ENCODE results near the gene ASTN2.

ASTN2 gene

GRCh38 chr9:116643691-116644090, 771.2 kb downstream of the ASTN2 start:
- no peak for DNase-seq

DNA sequence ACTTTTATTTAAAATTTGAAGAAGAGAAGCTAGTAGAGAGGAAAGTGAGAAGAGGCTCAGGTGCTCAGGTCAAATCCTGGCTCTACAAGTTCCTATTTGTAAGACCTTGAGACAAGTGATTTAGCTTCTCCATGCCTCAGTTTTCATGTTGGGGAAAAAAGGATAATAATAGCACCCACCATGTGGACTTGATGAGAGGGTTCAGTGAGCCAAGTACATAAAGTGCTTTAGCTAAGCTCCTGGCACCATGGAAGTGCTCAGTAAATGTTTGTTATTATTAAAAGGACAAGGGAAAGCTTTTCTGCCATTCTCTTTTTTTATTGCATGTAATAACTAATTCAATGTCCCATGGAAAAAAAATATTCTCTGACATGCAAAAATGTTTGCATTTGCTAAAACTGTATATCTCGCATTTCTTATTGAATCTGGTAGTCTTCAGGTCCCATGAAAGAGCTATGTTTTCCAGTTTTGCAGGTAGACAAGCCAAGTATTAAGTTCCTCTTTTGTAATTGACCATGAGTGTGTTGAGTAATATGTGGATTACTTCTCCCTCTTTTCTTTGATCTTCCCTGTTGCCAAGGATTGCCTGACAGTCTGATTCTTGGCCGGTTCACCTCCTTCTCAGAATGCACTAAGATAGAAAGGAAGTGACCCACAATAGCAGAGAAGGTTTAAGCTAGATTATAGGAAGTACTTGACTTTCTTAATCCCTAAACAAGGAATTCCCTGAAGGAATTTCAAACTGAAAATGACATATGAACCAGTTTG, 773.4 kb downstream of the ASTN2 start:
- DNase-seq = no peak

DNA sequence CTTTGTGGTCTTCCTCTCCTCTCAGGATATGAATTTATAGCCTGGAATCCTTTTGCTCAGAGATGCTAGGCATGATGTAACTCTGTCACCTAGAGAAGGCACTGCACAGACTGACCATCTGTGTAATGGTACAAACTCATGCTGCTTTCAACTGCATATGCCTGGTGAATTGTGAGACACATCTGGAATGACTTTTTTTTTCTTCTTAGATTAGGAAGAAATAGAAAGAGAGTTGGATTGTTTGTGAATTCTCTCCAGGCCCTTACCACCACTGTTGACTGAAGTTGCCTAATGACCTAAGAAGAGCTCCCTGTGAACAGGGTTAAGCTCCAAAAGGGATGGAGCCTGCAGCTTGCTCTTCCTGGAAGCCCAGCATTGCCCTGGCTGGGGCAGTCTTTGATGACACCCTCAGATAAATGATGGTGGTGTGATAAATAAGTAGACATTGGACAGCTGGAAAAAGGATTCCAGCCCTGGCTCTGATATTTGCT, 775.6 kb downstream of the ASTN2 start:
- DNase-seq = no peak

DNA sequence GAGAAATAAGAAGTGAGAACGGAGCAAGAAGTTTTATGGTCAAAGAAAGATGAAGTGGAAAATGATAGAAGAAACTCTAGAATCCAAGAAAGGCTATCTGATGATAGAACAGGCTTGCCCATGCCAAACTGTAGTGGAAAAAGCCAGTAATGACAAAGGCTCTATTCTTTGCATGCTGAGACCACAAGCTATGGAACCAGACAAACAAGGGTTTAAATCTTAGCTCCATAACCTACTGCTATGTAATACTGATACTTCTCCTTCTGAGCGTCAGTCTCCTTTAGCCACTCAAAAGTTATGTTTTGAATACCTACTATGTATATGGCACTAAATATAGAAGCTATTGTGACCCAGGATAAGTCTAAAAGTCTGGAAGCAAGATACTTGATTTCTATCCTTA, 778.9 kb downstream of the ASTN2 start:
- DNase-seq = no peak

DNA sequence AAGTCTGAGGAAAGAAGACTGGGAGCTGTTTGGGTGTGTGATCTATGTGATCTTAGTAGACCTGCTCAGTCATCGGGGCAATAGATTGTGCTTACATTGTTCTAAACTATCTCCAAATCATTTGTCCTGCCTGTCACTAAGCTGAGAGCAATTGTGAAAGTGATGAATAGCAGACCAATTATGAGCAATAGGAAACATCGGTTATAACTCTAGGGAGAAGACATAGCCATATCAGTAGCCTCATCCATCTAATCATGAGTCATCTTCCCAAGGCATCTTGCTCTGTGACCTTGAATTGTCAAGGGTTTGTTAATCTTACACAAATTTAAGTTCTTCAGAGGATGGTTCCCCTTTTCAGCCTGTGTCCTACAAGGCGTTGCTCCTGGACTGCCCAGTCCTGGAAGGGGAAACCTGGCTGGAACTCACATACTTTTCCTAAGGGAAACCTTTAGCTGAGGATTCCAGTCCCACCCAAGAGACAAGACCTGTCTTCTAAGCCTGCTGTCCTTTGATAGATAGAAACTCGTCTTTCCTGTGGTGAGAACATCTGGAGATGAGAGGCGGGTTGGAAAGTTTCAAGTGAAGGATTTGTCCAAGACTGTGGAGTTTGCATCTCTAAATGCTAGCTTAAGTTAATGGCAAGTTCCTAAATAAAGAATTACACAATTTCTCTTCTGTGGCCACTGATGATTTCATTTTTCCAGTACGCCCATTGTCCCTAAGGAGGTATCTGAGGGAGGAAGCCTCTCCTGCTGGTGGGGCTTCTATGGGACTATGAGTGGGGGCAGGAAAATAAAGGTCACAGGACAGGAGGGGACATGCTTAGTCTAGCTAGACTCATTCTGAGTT, 781.6 kb downstream of the ASTN2 start:
- DNase-seq = no peak

DNA sequence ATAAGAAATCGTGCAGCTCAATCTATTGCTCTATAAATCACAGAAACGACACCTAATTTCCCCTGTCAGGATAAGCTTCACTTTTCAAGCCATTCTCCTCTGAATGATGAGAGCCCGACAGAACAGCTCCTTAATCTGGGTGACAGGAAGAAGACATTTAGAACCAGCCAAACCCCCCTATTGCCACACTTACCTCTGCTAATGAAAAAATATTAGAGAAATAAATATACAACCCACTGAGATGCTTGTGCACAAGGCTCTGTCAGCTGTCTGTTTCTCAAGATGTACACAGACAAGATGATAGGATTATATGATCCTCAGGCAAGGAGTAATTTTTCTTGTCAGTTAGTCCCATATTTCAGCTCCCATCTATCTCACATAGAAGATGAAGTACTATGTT, 785.2 kb downstream of the ASTN2 start:
- no peak for DNase-seq

GRCh38 chr9:116628716-116629115, 786.1 kb downstream of the ASTN2 start:
- DNase-seq = no peak

- no peak for DNase-seq
Measured at GRCh38 chr9:116627433-116627832, 787.4 kb downstream of the ASTN2 start.

DNA sequence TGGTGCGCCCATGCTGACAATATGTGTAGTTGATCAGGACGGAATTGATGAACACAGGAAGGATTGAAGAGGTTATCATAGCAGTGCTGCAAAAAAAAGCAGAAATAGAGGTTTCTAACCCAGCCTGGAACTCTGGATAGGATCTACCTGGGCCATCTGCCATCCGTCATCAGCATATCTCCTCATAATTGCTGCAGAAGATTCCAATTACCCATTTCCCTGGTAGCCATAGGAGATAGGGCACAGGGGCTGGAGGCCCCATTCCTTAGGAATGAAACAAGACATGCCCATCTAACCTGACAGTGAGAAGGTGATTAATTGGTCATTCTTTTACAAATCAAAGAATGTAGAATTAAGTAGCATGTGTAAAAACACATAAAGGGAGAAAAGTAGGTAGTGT, 788.1 kb downstream of the ASTN2 start:
- DNase-seq = no peak

DNA sequence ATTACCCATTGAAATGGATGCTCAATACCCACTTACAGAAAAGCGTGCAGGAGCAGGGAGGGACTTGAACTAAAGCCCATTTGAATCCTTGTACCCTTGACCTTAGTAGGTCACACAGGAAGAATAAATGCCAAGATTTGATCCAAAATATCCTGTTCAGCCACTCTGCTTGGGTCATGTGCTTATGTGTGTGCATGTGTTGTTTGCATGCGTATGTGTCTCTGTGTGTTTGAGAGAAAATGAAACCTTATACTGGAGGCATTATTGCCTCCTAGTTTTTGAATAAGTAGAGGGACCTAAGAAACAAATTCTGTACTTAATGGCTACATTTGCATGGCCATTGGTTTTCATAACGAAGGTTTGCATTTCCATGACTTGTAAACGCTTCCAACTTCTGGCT, 791.1 kb downstream of the ASTN2 start:
- DNase-seq = no peak

- DNase-seq = no peak
Measured at GRCh38 chr9:116617389-116617788, 797.5 kb downstream of the ASTN2 start.

GRCh38 chr9:116616304-116616914, 798.4 kb downstream of the ASTN2 start:
- DNase-seq = no peak

- DNase-seq = no peak
Measured at GRCh38 chr9:116608064-116608463, 806.8 kb downstream of the ASTN2 start.

DNA sequence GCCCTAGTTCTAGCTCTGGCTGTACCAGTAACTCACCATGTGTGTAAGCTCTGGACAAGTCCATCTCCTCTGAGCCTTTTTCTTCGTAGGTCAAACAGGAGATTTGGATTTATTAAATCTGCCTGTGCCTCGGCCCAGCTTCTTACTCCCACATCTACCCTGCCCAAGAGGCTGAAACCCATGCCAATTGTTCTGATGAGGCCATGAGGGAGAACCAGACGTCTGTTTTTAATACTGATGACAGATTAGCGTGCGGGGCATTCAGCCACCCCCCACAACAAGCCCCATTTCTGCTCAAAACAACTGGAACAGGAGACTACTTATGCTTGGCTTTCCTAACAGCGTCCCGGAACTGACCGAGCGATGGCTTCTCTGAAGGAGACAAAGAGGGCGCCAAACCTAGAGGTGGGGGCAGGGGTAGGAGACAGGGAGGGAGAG, 808.9 kb downstream of the ASTN2 start:
- DNase-seq = no peak

GRCh38 chr9:116605060-116605459, 809.8 kb downstream of the ASTN2 start:
- no peak for DNase-seq

- no peak for DNase-seq
Measured at GRCh38 chr9:116604251-116604650, 810.6 kb downstream of the ASTN2 start.

GRCh38 chr9:116599342-116599884, 815.4 kb downstream of the ASTN2 start:
- DNase-seq = no peak

DNA sequence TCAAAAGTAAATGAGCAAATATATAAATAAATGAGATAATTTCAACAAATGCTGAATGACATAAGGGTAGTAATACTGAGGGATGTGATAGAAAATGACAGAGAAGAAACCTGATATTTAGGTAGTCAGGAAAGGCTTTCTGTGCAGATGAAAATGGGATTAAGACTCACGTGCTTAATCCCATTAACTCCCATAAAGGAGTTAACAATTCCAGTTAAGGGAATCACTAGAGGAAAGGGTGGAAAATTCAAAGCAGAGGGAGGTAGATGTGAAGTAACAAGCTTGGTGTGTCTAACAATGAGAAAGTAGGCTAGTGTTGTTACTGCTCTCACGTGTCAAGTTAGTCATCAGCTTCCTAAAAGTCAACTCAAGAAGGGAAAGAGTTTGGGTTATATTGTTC, 818.2 kb downstream of the ASTN2 start:
- DNase-seq = no peak

DNA sequence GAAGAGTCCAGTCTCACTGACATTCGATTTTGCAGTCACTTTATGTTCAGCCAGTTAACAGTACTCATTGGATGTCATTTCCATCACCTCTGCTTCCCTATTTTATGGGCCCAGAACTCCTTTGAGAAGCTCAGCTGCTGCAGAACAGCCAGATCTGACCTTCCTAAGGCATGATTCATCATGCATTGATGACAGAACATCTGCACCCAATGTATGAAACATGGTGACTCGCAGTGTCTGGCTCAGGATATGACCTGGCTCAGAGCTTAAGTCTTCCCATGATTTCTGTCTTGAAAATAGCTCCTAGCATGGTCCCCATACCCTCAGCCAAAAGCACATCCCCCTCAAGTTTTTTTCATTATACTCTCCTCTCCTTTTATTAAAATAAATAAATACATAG, 820.3 kb downstream of the ASTN2 start:
- no peak for DNase-seq

DNA sequence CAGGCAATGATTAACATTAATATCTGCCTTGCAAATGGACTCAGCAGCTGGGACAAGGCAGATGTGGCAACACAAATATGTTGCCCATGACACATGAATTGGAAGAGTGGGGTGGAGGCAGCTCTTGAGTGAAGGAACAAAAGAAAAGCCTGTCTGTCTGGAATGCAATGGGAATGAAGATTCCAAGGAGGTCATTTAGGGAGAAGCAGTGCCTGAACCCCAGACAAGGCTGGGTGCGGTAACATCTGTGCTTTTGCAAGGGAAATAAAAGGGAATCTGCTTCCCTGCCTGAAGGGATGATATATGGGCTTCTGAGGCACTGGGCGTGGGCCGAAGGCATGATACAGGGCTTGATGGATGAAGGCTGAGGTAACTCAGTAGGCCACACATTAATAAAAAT, 821.9 kb downstream of the ASTN2 start:
- no peak for DNase-seq

DNA sequence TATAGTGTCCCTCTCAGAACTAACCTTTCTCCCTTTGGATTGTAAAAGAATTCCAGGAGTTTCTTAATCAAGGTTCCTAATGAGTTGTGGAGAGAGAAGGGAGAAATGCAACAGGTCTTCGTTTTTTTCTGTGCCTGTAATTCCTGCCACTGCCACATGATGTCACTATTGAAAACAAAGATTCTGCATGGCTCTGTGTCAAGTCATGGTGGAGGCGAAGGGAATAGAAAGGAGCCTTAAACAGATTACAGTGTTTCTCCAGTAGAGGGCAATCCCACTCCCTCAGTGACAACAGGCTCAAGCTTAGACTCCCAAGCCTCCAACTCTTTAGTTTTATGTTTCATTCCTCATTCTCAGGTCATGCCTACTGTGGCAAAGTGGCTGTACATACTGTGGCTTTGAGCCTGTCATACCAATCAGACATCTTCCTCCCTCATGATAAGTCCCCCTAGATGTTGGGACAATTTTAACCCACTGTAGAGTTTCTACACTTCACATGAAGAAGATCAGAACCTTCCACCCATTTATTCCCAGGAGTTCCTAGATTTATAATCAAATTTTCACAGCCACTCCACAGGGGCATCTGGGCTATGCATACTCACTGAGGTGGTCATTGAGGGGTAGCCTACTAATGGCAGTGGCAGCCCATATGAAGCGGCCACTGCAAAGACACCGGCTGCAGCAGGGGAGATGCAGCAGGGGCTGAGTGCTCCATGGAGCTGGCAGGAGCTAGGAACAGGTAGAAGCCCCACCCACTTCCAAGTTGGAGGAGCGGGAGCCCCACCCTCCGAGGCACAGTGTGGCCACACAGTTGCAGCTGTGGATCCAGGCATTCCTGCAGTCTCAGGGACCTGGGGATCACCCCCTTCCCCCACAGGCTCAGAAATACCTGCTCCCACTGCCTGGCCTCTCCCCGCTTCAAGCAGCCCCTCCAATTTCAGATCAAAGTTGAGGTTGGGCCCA, 825.2 kb downstream of the ASTN2 start:
- DNase-seq = no peak

DNA sequence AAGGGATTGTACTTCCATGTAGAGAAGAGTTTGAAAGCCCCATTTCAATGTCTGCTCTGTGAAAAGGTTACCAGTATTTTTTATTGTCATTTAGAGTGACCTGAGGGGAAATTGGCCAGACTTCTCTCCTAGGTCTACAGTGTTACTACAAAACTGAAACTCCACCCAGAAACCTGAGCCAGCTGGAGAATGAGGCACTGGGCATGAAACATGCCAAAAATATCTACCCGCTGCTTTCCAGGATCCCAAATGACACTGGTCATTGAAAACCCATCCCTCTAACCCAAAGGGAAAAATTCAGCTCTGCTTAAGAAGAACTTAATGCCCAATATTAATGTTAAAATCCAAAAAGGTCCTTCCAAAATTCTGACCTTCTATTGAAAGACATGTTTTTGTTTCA, 826.9 kb downstream of the ASTN2 start:
- no peak for DNase-seq

All from NCI-H2029 treated with DMSO at 0.1 percent for 48 hours (cell line).